Natural killer cell (primary cell): ENCODE measurements around the gene STK38. TPM values are rescaled to one million over a fixed set of nuclear protein-coding genes. Genes with fewer than 3 reads are reported as not detected.

Experiments
- ATAC-seq, 3 donors: fragments of 150-1000 bp in 2 of 3; fragments of 200-7000 bp in 1 of 3; cut with Tn5 transposase; 1 replicate in 1 of 3; 2 replicates in 2 of 3; pipeline ENCODE4 v1.10.0; 2021; ENCODE audit warnings: mild to moderate bottlenecking in 2 of 3, moderate library complexity in 2 of 3
- DNase-seq, 2 donors: peaks; one replicate each; pipeline versions ENCODE4 v3.0.0 to v3.0.0-alpha.2; 2013 to 2021; ENCODE audit warnings: mixed read lengths in 1 of 2
- H3K27ac ChIP-seq: one replicate; pipeline ENCODE4 v1.5.1; 2013; ENCODE audit warnings: mild to moderate bottlenecking, low read length
- H3K27me3 ChIP-seq: one replicate; pipeline ENCODE4 v1.6.1; 2013; ENCODE audit warnings: low read length; ENCODE audit not compliant: control insufficient read depth, insufficient read depth
- H3K36me3 ChIP-seq: one replicate; pipeline ENCODE4 v1.6.1; 2013; ENCODE audit warnings: low read length; ENCODE audit not compliant: control insufficient read depth, insufficient read depth
- H3K4me1 ChIP-seq: one replicate; pipeline ENCODE4 v1.6.1; 2013; ENCODE audit warnings: low read length; ENCODE audit not compliant: control insufficient read depth, insufficient read depth
- H3K4me3 ChIP-seq: one replicate; pipeline ENCODE4 v1.5.1; 2013; ENCODE audit warnings: low read length
- H3K9me3 ChIP-seq: one replicate; pipeline ENCODE4 v1.6.1; 2013; ENCODE audit warnings: low read length; ENCODE audit not compliant: control insufficient read depth, insufficient read depth
- H3K27ac Mint-ChIP-seq, 2 donors: one replicate each; pipeline ENCODE4 v1.8.0; 2022; ENCODE audit warnings: mild to moderate bottlenecking in 2 of 2, mixed read lengths in 2 of 2, moderate library complexity in 1 of 2
- H3K27me3 Mint-ChIP-seq, 2 donors: one replicate each; pipeline ENCODE4 v1.8.0; 2022; ENCODE audit warnings: low read depth in 2 of 2, mixed read lengths in 2 of 2
- H3K36me3 Mint-ChIP-seq: one replicate; pipeline ENCODE4 v1.8.0; 2022; ENCODE audit warnings: mixed read lengths
- H3K4me1 Mint-ChIP-seq, 2 donors: one replicate each; pipeline ENCODE4 v1.8.0; 2022; ENCODE audit warnings: mixed read lengths in 2 of 2
- H3K4me3 Mint-ChIP-seq: one replicate; pipeline ENCODE4 v1.8.0; 2022; ENCODE audit warnings: mild to moderate bottlenecking, moderate library complexity, mixed read lengths
- H3K9me3 Mint-ChIP-seq, 2 donors: one replicate each; pipeline ENCODE4 v1.8.0; 2022; ENCODE audit warnings: mixed read lengths in 2 of 2
- CTCF ChIP-seq: fragments of 200-600 bp; IDR thresholded peaks from one replicate; pipeline ENCODE4 v1.8.0; 2022; ENCODE audit warnings: antibody characterized with exemption
- WGBS: methylation state at CpG from one replicate; pipeline ENCODE4 v1.1.7; 2013; ENCODE audit warnings: missing lambda C conversion rate; ENCODE audit not compliant: insufficient coverage; 5-methylcytosine and 5-hydroxymethylcytosine counted together
- intact Hi-C: fragments of 100-400 bp; cut with micrococcal nuclease; formaldehyde crosslinking; loops from one replicate; pipeline ENCODE4 v1.14.2; 2022
- total RNA-seq, 4 donors: library from RNA; stranded (reverse); fragments of 120-200 nt in 1 of 4; gene quantifications; one replicate each; pipeline versions ENCODE4 v1.2.3 to v1.2.4, GENCODE V29; 2013 to 2022

The STK38 gene
- total RNA-seq, 3 donors from 2014 or later (not counting 1 experiment from before 2014, with no cell fraction given): 105 to 157 (median 126) TPM

GRCh38 chr6:36533321-36533720 lies 14.0 kb downstream of the STK38 start:
- Histone ChIP-seq H3K27ac (no peak overlapping the region), H3K9me3 (no peaks in the 10 kb centered on the region), H3K36me3 (peaks cover 74% of the 10 kb centered on the region), H3K27me3 (no peaks in the 10 kb centered on the region), H3K4me1 (peaks cover 29% of the 10 kb centered on the region), H3K4me3 (no peak overlapping the region)
- DNase-seq: no peak
- intact Hi-C loops: loop anchor here (10.0 kb wide), 1 partner anchor 151 kb away; no protein-coding TSS in a partner anchor
- WGBS: 71% methylated on average over 1 of the region's 1 CpG
- Mint-ChIP-seq H3K4me3 (peak overlapping the region; percentile 31), H3K36me3 (peaks cover 11% of the 10 kb centered on the region), H3K9me3 (no peaks in the 10 kb centered on the region), H3K27me3 (no peaks in the 10 kb centered on the region), H3K4me1 (peaks cover 59 to 64% of the 10 kb centered on the region in 2 donors), H3K27ac (peak overlapping the region; percentile 79 to 81)
- no peak for ATAC-seq
- no peak for TF ChIP-seq CTCF

- Mint-ChIP-seq H3K9me3 (no peaks in the 10 kb centered on the region), H3K36me3 (peaks cover 25% of the 10 kb centered on the region), H3K27me3 (no peaks in the 10 kb centered on the region), H3K27ac (peak overlapping the region; percentile 17 to 77), H3K4me1 (peaks cover 45 to 50% of the 10 kb centered on the region in 2 donors), H3K4me3 (no peak overlapping the region)
- Histone ChIP-seq H3K4me3 (no peak overlapping the region), H3K27ac (no peak overlapping the region), H3K4me1 (peaks cover 21% of the 10 kb centered on the region), H3K9me3 (no peaks in the 10 kb centered on the region), H3K36me3 (peaks cover 63% of the 10 kb centered on the region), H3K27me3 (no peaks in the 10 kb centered on the region)
- WGBS: 78% methylated on average over 2 of the region's 2 CpGs
- ATAC-seq (no peak), DNase-seq (no peak)
- no peak for TF ChIP-seq CTCF
- intact Hi-C loops: no loop called here
Measured at GRCh38 chr6:36526066-36526465, 21.2 kb downstream of the STK38 start.

- Mint-ChIP-seq H3K4me3 (no peak overlapping the region), H3K27me3 (no peaks in the 10 kb centered on the region), H3K36me3 (peaks cover 25% of the 10 kb centered on the region), H3K9me3 (no peaks in the 10 kb centered on the region), H3K4me1 (peaks cover 40 to 46% of the 10 kb centered on the region in 2 donors), H3K27ac (peak overlapping the region; percentile 41 to 56)
- Histone ChIP-seq H3K36me3 (peaks cover 65% of the 10 kb centered on the region), H3K4me1 (peaks cover 16% of the 10 kb centered on the region), H3K27me3 (no peaks in the 10 kb centered on the region), H3K9me3 (no peaks in the 10 kb centered on the region), H3K27ac (no peak overlapping the region), H3K4me3 (no peak overlapping the region)
- 89% methylated on average over 2 of the region's 2 CpGs for WGBS
- intact Hi-C loops: no loop called here
- no peak for TF ChIP-seq CTCF
- DNase-seq (no peak), ATAC-seq (no peak)
Measured at GRCh38 chr6:36525346-36525745, 21.9 kb downstream of the STK38 start.

- intact Hi-C loops: no loop called here
- H3K36me3 Mint-ChIP-seq: peaks cover 25% of the 10 kb centered on the region
- Histone ChIP-seq H3K27me3 (no peaks in the 10 kb centered on the region), H3K4me1 (peaks cover 16% of the 10 kb centered on the region), H3K27ac (no peak overlapping the region), H3K9me3 (no peaks in the 10 kb centered on the region), H3K36me3 (peaks cover 69% of the 10 kb centered on the region), H3K4me3 (no peak overlapping the region)
- DNase-seq: no peak
- H3K4me1 Mint-ChIP-seq: peaks cover 40 to 47% of the 10 kb centered on the region in 2 donors
- H3K4me3 Mint-ChIP-seq: no peak overlapping the region
- no peak for ATAC-seq
- no peaks in the 10 kb centered on the region for H3K27me3 Mint-ChIP-seq
- no peak for TF ChIP-seq CTCF
- peak overlapping the region; percentile 41 to 56 for H3K27ac Mint-ChIP-seq
- 98% methylated on average over 4 of the region's 5 CpGs for WGBS
- H3K9me3 Mint-ChIP-seq: no peaks in the 10 kb centered on the region
Measured at GRCh38 chr6:36524871-36525270, 22.4 kb downstream of the STK38 start.
